Gastrocnemius medialis (tissue), 4 donors: Measurements from ENCODE around the gene MT1A. TPM values are rescaled to one million over a fixed set of nuclear protein-coding genes. Genes with fewer than 3 reads are reported as not detected.

Experiments used
- ATAC-seq, 2 donors: fragments of 150-250 bp; one replicate each; pipeline ENCODE4 v1.9.1; 2016
- DNase-seq, 2 donors: peaks; one replicate each; pipeline ENCODE4 v3.0.0-alpha.2; 2019
- H3K27ac ChIP-seq, 4 donors: fragments of 200-600 bp; sonication (generic); 1 replicate in 1 of 4; 2 replicates in 3 of 4; pipeline ENCODE4 v1.5.1; 2016 to 2018; ENCODE audit warnings: mild to moderate bottlenecking in 2 of 4, moderate library complexity in 1 of 4
- H3K27me3 ChIP-seq, 3 donors: fragments of 200-600 bp; sonication (generic) in 2 of 3; 1 replicate in 1 of 3; 2 replicates in 2 of 3; pipeline versions ENCODE4 v1.5.1 to v1.6.0; 2016 to 2019; ENCODE audit warnings: mild to moderate bottlenecking in 1 of 3, moderate library complexity in 1 of 3
- H3K36me3 ChIP-seq, 2 donors: fragments of 200-600 bp; sonication (generic) in 1 of 2; one replicate each; pipeline ENCODE4 v1.5.1; 2017 to 2018
- H3K4me1 ChIP-seq, 2 donors: fragments of 200-600 bp; sonication (generic) in 1 of 2; one replicate each; pipeline ENCODE4 v1.5.1; 2016 to 2017; ENCODE audit warnings: mild to moderate bottlenecking in 2 of 2
- H3K4me3 ChIP-seq, 4 donors: fragments of 200-600 bp; sonication (generic) in 3 of 4; 1 replicate in 1 of 4; 2 replicates in 3 of 4; pipeline ENCODE4 v1.5.1; 2016 to 2019; ENCODE audit warnings: mild to moderate bottlenecking in 2 of 4
- H3K9me3 ChIP-seq, 3 donors: fragments of 200-600 bp; sonication (generic) in 2 of 3; 1 replicate in 1 of 3; 2 replicates in 2 of 3; pipeline ENCODE4 v1.5.1; 2016 to 2019
- CTCF ChIP-seq, 5 experiments: fragments of 450-650 bp in 3 of 5; fragments of 200-600 bp in 2 of 5; sonication (generic) in 2 of 5; IDR thresholded peaks in 4 of 5; conservative IDR thresholded peaks in 1 of 5; 1 replicate in 4 of 5; 2 replicates in 1 of 5; pipeline ENCODE4 v1.5.1; 2016 to 2019; ENCODE audit warnings: antibody characterized with exemption in 5 of 5, mild to moderate bottlenecking in 3 of 5, moderate library complexity in 3 of 5
- POLR2A ChIP-seq, 2 donors: fragments of 450-650 bp; IDR thresholded peaks; one replicate each; pipeline ENCODE4 v1.6.1; 2017; ENCODE audit warnings: antibody characterized with exemption in 2 of 2, mild to moderate bottlenecking in 2 of 2, moderate library complexity in 2 of 2
- in situ Hi-C, 4 donors: fragments of 200-750 bp; cut with MboI; loops; one replicate each; pipeline versions ENCODE4 v1.15.0 to v1.8.0; 2017; ENCODE audit warnings: low sequenced_read_pairs in 4 of 4
- intact Hi-C: fragments of 100-400 bp; cut with DNase I; formaldehyde crosslinking; loops from one replicate; pipeline ENCODE4 v1.15.1; 2023; ENCODE audit warnings: low total_unique reads
- total RNA-seq, 4 donors: library from RNA; depleted of rRNA; stranded (reverse); fragments of >200 nt; gene quantifications; one replicate each; pipeline versions ENCODE4 v1.1.0 to v1.2.3, GENCODE V29; 2016

MT1A gene
- total RNA-seq, 4 donors from 2014 or later: 17.3 to 34.9 (median 20.2) TPM; not detected in 1

GRCh38 chr16:56625943-56626654, 12.4 kb upstream of the MT1A start:
- H3K27ac ChIP-seq: peak overlapping the region; percentile 88 to 96 (median 92)
- H3K9me3 ChIP-seq: no peaks in the 10 kb centered on the region
- H3K4me3 ChIP-seq: peak overlapping the region; percentile 66 to 84 (median 74)
- in situ Hi-C loops: no loop called here
- ATAC-seq (peak; percentile 49 to 74), DNase-seq (peak; percentile 57 to 76)
- intact Hi-C loops: loop anchor here (1.0 kb wide), 2 partner anchors 15 to 56 kb away; partner anchors contain the start of gene MT1X
- no peaks in the 10 kb centered on the region for H3K27me3 ChIP-seq
- no peaks in the 10 kb centered on the region for H3K36me3 ChIP-seq
- no peak for TF ChIP-seq POLR2A (IDR thresholded peaks at IDR 0.05)
- TF ChIP-seq CTCF (IDR thresholded peaks at IDR 0.05 in 4 of 5, conservative IDR thresholded peaks at IDR 0.05 in 1 of 5): no peak
- peaks cover 18 to 23% of the 10 kb centered on the region in 2 donors for H3K4me1 ChIP-seq

- TF ChIP-seq CTCF (IDR thresholded peaks at IDR 0.05 in 4 of 5, conservative IDR thresholded peaks at IDR 0.05 in 1 of 5) (no peak), POLR2A (IDR thresholded peaks at IDR 0.05) (no peak)
- Histone ChIP-seq H3K36me3 (no peaks in the 10 kb centered on the region), H3K27me3 (no peaks in the 10 kb centered on the region), H3K4me1 (peaks cover 21 to 26% of the 10 kb centered on the region in 2 donors), H3K4me3 (peak overlapping the region; percentile 66 to 84 (median 74)), H3K27ac (peak overlapping the region; percentile 88 to 96 (median 92)), H3K9me3 (no peaks in the 10 kb centered on the region)
- intact Hi-C loops: no loop called here
- no peak for ATAC-seq
- in situ Hi-C loops: no loop called here
- DNase-seq: peak in 1 of 2 donors; percentile 44
These were observed 11.8 kb upstream of the MT1A start for GRCh38 chr16:56626685-56627084.

GRCh38 chr16:56628486-56629350, 9.7 kb upstream of the MT1A start:
- DNase-seq: no peak
- in situ Hi-C loops (no loop called here), intact Hi-C loops (no loop called here)
- no peak for ATAC-seq
- no peaks in the 10 kb centered on the region for H3K36me3 ChIP-seq
- no peaks in the 10 kb centered on the region for H3K27me3 ChIP-seq
- H3K4me3 ChIP-seq: no peak overlapping the region
- H3K9me3 ChIP-seq: no peaks in the 10 kb centered on the region
- TF ChIP-seq POLR2A (IDR thresholded peaks at IDR 0.05) (no peak), CTCF (IDR thresholded peaks at IDR 0.05 in 4 of 5, conservative IDR thresholded peaks at IDR 0.05 in 1 of 5) (no peak)
- H3K4me1 ChIP-seq: peaks cover 21 to 31% of the 10 kb centered on the region in 2 donors
- peak overlapping the region; percentile 88 to 96 (median 92) for H3K27ac ChIP-seq

GRCh38 chr16:56629531-56629930, 8.9 kb upstream of the MT1A start:
- TF ChIP-seq CTCF (IDR thresholded peaks at IDR 0.05 in 4 of 5, conservative IDR thresholded peaks at IDR 0.05 in 1 of 5): no peak
- TF ChIP-seq POLR2A (IDR thresholded peaks at IDR 0.05): no peak

More at GRCh38 chr16:56629531-56629930, 8.9 kb upstream of the MT1A start:
- in situ Hi-C loops: no loop called here
- intact Hi-C loops: no loop called here
- H3K4me1 ChIP-seq: peaks cover 21 to 31% of the 10 kb centered on the region in 2 donors
- ATAC-seq (no peak), DNase-seq (no peak)
- no peaks in the 10 kb centered on the region for H3K9me3 ChIP-seq
- H3K27me3 ChIP-seq: no peaks in the 10 kb centered on the region
- H3K36me3 ChIP-seq: no peaks in the 10 kb centered on the region
- peak overlapping the region; percentile 88 to 96 (median 92) for H3K27ac ChIP-seq
- no peak overlapping the region for H3K4me3 ChIP-seq
